ENCODE results near the gene OR52B4. TPM values are rescaled to one million over a fixed set of nuclear protein-coding genes. Genes with fewer than 3 reads are reported as not detected.
A peak's percentile ranks its signal among the peaks of the same experiment; 100 is the strongest.
"Not testable (repeated sequence)": the region's sequence is repeated elsewhere in the genome, so short reads cannot be mapped to it uniquely, and the experiment has no call there.

The OR52B4 gene
- not detected in 2 replicates for total RNA-seq

DNA sequence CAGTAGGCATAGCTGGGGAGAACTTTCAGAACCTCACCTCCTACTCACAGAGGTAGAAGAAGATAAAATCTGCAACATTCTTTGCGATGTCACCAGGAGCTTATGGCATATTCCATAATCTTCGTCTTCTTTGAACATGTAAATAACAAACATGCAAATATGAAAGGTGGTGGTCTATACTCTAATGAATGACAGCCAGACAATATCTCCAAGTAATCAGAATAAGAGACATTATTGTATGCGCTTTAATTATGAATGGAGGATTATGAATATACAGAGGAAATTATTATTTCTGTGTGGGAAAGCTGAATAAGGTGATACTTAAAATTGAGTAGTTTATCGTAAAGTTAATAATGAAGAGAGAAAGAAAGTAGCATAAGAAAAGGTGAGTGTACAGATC is at the start of gene OR52B4:
TSS of gene OR52B4 (minus strand) at position 101 of the 400 bp plus-strand sequence. CDS start at position 10, 91 bp downstream.
- no peak for DNase-seq (ENCODE audit: extremely low read depth, low read depth, low spot score)

DNA sequence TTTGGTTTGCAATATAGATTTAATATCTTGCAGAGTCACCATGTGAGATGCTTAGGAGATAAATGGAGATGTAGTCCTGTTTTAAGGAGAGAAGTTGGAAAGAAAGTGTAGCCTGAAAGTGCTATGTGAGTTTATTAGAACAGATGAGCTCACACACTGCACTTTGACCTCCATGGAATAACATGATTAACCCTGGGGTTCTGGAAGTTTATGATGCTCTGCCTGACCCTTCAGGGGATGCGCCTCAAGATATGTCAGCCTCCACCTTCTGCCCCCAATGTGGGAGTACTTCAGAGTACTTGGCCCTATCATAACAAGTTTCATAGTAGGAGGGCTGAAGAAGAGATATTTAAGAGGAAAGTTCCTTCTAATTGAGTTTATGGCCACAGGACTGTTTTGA is 48.6 kb upstream of the OR52B4 start:
- no peak for DNase-seq (ENCODE audit: extremely low read depth, low read depth, low spot score)

- DNase-seq (ENCODE audit: extremely low read depth, low read depth, low spot score), result no peak
Measured at GRCh38 chr11:4416306-4416705, 48.1 kb upstream of the OR52B4 start.

GRCh38 chr11:4406206-4406605 is 38.0 kb upstream of the OR52B4 start:
- not testable (repeated sequence) for DNase-seq (ENCODE audit: extremely low read depth, low read depth, low spot score)

DNA sequence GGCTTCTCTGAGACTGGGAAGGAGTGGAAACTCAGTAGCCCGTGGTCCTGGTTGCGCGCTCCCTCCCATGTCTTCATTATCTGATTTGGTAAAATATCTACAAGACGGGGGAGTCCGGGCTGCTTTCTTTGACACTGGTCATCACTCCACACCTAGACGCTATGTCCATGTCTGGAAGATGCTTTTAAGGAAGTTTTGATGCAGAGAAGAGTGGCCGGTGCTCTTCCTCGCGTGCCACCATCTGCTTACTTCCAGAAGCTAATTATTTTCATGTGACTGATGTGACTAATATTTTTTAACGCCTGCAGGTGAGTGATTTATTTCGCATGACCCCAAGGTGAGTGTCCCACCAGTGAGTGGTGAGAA is 25.7 kb upstream of the OR52B4 start:
- DNase-seq (ENCODE audit: extremely low read depth, low read depth, low spot score), result no peak

- peak; percentile 27 for DNase-seq (ENCODE audit: extremely low read depth, low read depth, low spot score)
Measured at GRCh38 chr11:4393209-4393857, 25.1 kb upstream of the OR52B4 start, which contains the start of gene TRIM21. Gene TRIM21 (minus strand): TSS chr11:4393702. CDS start chr11:4390409, 3,293 bp downstream.

GRCh38 chr11:4388221-4388620 is 20.0 kb upstream of the OR52B4 start:
- DNase-seq (ENCODE audit: extremely low read depth, low read depth, low spot score), result no peak

- DNase-seq (ENCODE audit: extremely low read depth, low read depth, low spot score), result no peak
Measured at GRCh38 chr11:4385978-4386740, 18.0 kb upstream of the OR52B4 start.

GRCh38 chr11:4381901-4382300 is 13.7 kb upstream of the OR52B4 start:
- DNase-seq (ENCODE audit: extremely low read depth, low read depth, low spot score), result no peak

- DNase-seq (ENCODE audit: extremely low read depth, low read depth, low spot score), result no peak
Measured at GRCh38 chr11:4375431-4376140, 7.4 kb upstream of the OR52B4 start.

- no peak for DNase-seq (ENCODE audit: extremely low read depth, low read depth, low spot score)
Measured at GRCh38 chr11:4370166-4370565, 2.0 kb upstream of the OR52B4 start.

DNA sequence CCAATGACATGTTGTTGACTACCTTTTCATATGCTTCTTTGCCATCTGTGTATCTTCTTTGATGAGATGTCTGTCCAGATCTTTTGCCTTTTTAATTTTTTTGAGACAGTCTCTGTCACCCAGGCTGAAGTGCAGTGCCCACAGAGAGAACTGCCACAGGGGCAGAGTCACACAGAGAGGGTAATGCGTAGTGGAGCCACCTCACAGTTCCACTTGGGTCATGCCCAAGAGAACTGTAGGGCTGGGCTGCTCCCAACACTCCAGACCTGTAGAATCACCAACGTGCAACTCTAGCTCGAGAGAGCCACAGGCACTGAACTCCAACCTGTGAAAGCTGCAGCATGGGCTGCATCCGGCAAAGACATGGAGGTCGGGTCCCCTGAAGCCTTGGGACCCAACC is 20.0 kb downstream of the OR52B4 start:
- DNase-seq (ENCODE audit: extremely low read depth, low read depth, low spot score), result not testable (repeated sequence)

GRCh38 chr11:4345366-4345765 is 22.8 kb downstream of the OR52B4 start:
- not testable (repeated sequence) for DNase-seq (ENCODE audit: extremely low read depth, low read depth, low spot score)

- not testable (repeated sequence) for DNase-seq (ENCODE audit: extremely low read depth, low read depth, low spot score)
Measured at GRCh38 chr11:4334356-4334755, 33.8 kb downstream of the OR52B4 start.

Other genes with a start within 250 kb of the OR52B4 start
- gene TRIM21, start 25.3 kb upstream of the OR52B4 start, total RNA-seq, result 35.5 and 36.1 TPM in 2 replicates
- gene OR52K2, start 80.9 kb upstream of the OR52B4 start, total RNA-seq, result not detected in 2 replicates
- gene OR52K1, start 114.3 kb upstream of the OR52B4 start, total RNA-seq, result not detected in 2 replicates
- not detected in 2 replicates for gene OR52M1, start 176.8 kb upstream of the OR52B4 start, total RNA-seq
- not detected in 2 replicates for gene OR52I2, start 213.4 kb upstream of the OR52B4 start, total RNA-seq
- gene OR52I1, start 225.7 kb upstream of the OR52B4 start, total RNA-seq, result not detected in 2 replicates
- gene TRIM68, start 239.8 kb upstream of the OR52B4 start, total RNA-seq, result 21.0 and 21.9 TPM in 2 replicates